SK-N-SH treated with all-trans-retinoic acid at 6 μM for 48 hours (cell line): ENCODE results near the gene LENG9.

Source experiments
- ATAC-seq: fragments of 200-7000 bp; cut with Tn5 transposase; 3 replicates; pipeline ENCODE4 v1.9.1; 2020; ENCODE audit warnings: mild to moderate bottlenecking, moderate library complexity
- ARNTL ChIP-seq: fragments of 450-650 bp; formaldehyde crosslinking; IDR thresholded peaks from 2 replicates; pipeline ENCODE4 v1.5.0; 2020; ENCODE audit warnings: low read depth, mild to moderate bottlenecking, moderate library complexity, borderline replicate concordance
- BACH2 ChIP-seq: fragments of 250-450 bp; sonication (Bioruptor Pico); IDR thresholded peaks from 2 replicates; pipeline ENCODE4 v1.9.0; 2021; ENCODE audit warnings: mild to moderate bottlenecking, borderline replicate concordance
- CSDC2 ChIP-seq: fragments of 250-450 bp; sonication (Bioruptor Pico); IDR thresholded peaks from 2 replicates; pipeline ENCODE4 v1.5.0; 2020; ENCODE audit warnings: mild to moderate bottlenecking, moderate library complexity
- ESRRG ChIP-seq: fragments of 250-450 bp; sonication (Bioruptor Pico); IDR thresholded peaks from 2 replicates; pipeline ENCODE4 v1.6.1; 2021; ENCODE audit warnings: mild to moderate bottlenecking
- GLIS3 ChIP-seq: fragments of 250-450 bp; sonication (Bioruptor Pico); IDR thresholded peaks from 2 replicates; pipeline ENCODE4 v1.5.0; 2020; ENCODE audit warnings: mild to moderate bottlenecking, moderate library complexity
- ISL1 ChIP-seq: fragments of 250-450 bp; sonication (Bioruptor Pico); IDR thresholded peaks from 2 replicates; pipeline ENCODE4 v2.1.2; 2022; ENCODE audit warnings: mild to moderate bottlenecking, moderate library complexity
- OSR1 ChIP-seq: fragments of 250-450 bp; sonication (Bioruptor Pico); IDR thresholded peaks from 2 replicates; pipeline ENCODE4 v1.8.0; 2022; ENCODE audit warnings: moderate library complexity, mild to moderate bottlenecking, inconsistent platforms
- PATZ1 ChIP-seq: fragments of 250-450 bp; sonication (Bioruptor Pico); IDR thresholded peaks from 2 replicates; pipeline ENCODE4 v1.8.0; 2020; ENCODE audit warnings: mild to moderate bottlenecking, moderate library complexity, borderline replicate concordance
- PPARA ChIP-seq: fragments of 250-450 bp; sonication (Bioruptor Pico); IDR thresholded peaks from 2 replicates; pipeline ENCODE4 v1.5.0; 2020; ENCODE audit warnings: mild to moderate bottlenecking, borderline replicate concordance
- RARB ChIP-seq: fragments of 250-450 bp; sonication (Bioruptor Pico); IDR thresholded peaks from 2 replicates; pipeline ENCODE4 v1.8.0; 2021; ENCODE audit warnings: mild to moderate bottlenecking, moderate library complexity
- SNAI2 ChIP-seq: fragments of 250-450 bp; sonication (Bioruptor Pico); IDR thresholded peaks from 2 replicates; pipeline ENCODE4 v1.5.0; 2020; ENCODE audit warnings: mild to moderate bottlenecking, moderate library complexity
- TOX ChIP-seq: fragments of 250-450 bp; sonication (Bioruptor Pico); IDR thresholded peaks from 2 replicates; pipeline ENCODE4 v1.8.0; 2021; ENCODE audit warnings: mild to moderate bottlenecking, moderate library complexity, borderline replicate concordance
- TSHZ2 ChIP-seq: fragments of 250-450 bp; sonication (Bioruptor Pico); IDR thresholded peaks from 2 replicates; pipeline ENCODE4 v1.5.0; 2020; ENCODE audit warnings: mild to moderate bottlenecking, moderate library complexity
- ZC3H10 ChIP-seq: fragments of 250-450 bp; sonication (Bioruptor Pico); IDR thresholded peaks from 2 replicates; pipeline ENCODE4 v1.5.1; 2021; ENCODE audit warnings: mild to moderate bottlenecking, moderate library complexity
- ZFP3 ChIP-seq: fragments of 250-450 bp; sonication (Bioruptor Pico); IDR thresholded peaks from 2 replicates; pipeline ENCODE4 v1.5.0; 2020; ENCODE audit warnings: mild to moderate bottlenecking, moderate library complexity
- ZNF565 ChIP-seq: fragments of 450-650 bp; formaldehyde crosslinking; conservative IDR thresholded peaks from 2 replicates; pipeline ENCODE4 v1.5.0; 2020; ENCODE audit warnings: low read depth, mild to moderate bottlenecking, moderate library complexity
- ZNF70 ChIP-seq: fragments of 450-650 bp; formaldehyde crosslinking; IDR thresholded peaks from 2 replicates; pipeline ENCODE4 v1.5.0; 2020; ENCODE audit warnings: mild to moderate bottlenecking, moderate library complexity
- TF ChIP-seq, protein P1 (sequence below): fragments of 250-450 bp; sonication (Bioruptor Pico); IDR thresholded peaks from 2 replicates; pipeline ENCODE4 v1.5.1; 2021; ENCODE audit warnings: mild to moderate bottlenecking, moderate library complexity
- TF ChIP-seq, protein P2 (sequence below): fragments of 250-450 bp; sonication (Bioruptor Pico); IDR thresholded peaks from 2 replicates; pipeline ENCODE4 v1.5.1; 2020; ENCODE audit warnings: low read depth, mild to moderate bottlenecking, moderate library complexity

LENG9 gene

DNA sequence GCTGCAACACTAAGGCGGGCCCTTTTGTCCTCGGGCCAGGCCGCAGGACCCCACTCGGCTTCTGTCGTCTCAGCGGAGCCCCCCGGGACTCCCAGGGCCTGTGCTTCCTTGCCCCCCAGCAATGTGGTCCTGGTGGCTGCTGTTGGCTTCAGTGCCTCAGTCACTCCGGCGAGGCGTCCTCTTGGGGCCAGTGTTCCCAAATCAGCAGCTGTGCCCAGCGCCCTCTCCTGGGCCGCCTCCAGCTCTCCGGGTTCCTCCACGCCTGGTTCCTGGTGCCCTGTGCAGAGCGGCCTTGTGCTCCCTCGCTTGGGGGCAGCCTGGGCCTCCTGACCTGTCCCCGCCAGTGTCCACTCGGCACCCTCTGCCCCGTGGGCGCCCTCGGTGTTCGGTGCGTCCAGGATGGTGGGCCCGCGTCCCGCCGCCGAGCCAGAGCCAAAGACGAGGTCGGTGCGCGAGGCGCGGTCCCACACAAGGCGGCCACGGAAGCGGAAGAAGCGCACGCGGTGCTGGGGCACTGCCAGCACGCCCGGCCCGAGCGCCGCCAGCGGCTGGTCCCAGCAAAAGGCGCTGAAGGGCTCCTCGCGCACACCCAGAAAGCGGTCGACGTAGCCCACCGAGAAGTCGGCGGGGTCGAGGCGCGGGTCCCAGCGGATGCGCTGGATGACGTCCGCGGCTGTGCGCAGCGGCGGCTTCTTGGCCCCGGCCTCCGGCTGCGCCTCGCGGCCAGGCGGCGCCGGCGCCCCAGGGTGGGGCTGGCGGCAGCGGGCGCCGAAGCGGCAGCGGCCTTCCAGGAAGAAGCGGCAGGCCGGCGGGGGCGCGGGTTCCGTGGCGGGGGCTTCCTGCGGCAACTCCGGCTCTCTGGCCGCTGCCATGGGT lies 685 bp downstream of the LENG9 start:
- TF ChIP-seq RARB (CRISPR knock-in tag) (no peak), ISL1 (CRISPR knock-in tag) (no peak), BACH2 (CRISPR knock-in tag) (no peak), SNAI2 (CRISPR knock-in tag) (no peak), ZC3H10 (CRISPR knock-in tag) (no peak), PATZ1 (CRISPR knock-in tag) (no peak), PPARA (CRISPR knock-in tag) (no peak), ZNF70 (CRISPR knock-in tag) (no peak), ZNF565 (no peak), TOX (CRISPR knock-in tag) (no peak), CSDC2 (CRISPR knock-in tag) (no peak), ARNTL (CRISPR knock-in tag) (no peak)
- TF ChIP-seq, protein P1, sequence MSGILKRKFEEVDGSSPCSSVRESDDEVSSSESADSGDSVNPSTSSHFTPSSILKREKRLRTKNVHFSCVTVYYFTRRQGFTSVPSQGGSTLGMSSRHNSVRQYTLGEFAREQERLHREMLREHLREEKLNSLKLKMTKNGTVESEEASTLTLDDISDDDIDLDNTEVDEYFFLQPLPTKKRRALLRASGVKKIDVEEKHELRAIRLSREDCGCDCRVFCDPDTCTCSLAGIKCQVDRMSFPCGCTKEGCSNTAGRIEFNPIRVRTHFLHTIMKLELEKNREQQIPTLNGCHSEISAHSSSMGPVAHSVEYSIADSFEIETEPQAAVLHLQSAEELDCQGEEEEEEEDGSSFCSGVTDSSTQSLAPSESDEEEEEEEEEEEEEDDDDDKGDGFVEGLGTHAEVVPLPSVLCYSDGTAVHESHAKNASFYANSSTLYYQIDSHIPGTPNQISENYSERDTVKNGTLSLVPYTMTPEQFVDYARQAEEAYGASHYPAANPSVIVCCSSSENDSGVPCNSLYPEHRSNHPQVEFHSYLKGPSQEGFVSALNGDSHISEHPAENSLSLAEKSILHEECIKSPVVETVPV (CRISPR knock-in tag), result no peak
- TF ChIP-seq, protein P2, sequence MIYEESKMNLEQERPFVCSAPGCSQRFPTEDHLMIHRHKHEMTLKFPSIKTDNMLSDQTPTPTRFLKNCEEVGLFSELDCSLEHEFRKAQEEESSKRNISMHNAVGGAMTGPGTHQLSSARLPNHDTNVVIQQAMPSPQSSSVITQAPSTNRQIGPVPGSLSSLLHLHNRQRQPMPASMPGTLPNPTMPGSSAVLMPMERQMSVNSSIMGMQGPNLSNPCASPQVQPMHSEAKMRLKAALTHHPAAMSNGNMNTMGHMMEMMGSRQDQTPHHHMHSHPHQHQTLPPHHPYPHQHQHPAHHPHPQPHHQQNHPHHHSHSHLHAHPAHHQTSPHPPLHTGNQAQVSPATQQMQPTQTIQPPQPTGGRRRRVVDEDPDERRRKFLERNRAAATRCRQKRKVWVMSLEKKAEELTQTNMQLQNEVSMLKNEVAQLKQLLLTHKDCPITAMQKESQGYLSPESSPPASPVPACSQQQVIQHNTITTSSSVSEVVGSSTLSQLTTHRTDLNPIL (CRISPR knock-in tag), result no peak
- no peak; the same call in 1 of the 3 replicates for ATAC-seq

DNA sequence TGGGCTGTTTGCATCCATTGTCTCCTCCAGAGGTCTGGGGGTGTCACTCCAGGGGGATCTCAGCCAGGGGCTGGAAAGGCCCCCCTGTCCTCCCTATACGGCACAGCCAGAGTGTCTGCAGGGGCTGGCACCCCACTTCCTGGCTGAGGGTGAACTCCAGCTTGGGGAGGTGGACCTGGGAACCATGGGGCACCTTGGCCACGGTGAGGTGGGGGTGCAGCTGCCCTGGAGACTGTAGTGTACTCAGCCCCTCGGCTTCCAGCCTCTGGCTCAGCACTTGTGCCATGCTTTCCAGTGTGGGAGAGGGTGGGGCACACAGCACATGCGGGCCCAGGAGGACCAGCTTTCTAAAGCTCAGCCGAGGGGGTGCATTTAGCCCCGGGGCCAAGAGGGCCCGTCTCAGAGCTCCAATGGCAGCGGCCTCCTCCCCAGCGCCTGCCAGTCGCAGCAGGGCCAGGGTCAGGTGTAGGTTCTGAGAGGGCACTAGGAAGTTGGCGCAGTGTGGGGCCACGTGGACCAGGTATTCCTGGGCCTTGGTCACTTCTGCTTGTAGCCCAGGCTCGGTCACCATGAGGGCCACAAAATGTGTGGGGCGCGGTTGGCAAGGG lies 1.4 kb downstream of the LENG9 start:
- ATAC-seq, result no peak
- TF ChIP-seq ESRRG (CRISPR knock-in tag) (no peak), RARB (CRISPR knock-in tag) (no peak), TSHZ2 (CRISPR knock-in tag) (no peak), CSDC2 (CRISPR knock-in tag) (no peak), ZNF565 (no peak), GLIS3 (no peak), TOX (CRISPR knock-in tag) (no peak), PATZ1 (CRISPR knock-in tag) (no peak), ARNTL (CRISPR knock-in tag) (no peak), ZC3H10 (CRISPR knock-in tag) (no peak), SNAI2 (CRISPR knock-in tag) (no peak), ZFP3 (CRISPR knock-in tag) (no peak), OSR1 (CRISPR knock-in tag) (no peak)
- TF ChIP-seq, protein P2 (CRISPR knock-in tag), result no peak
